RWPE1 (cell line): ENCODE measurements around the gene PRR33.
"Not testable (repeated sequence)": the region's sequence is repeated elsewhere in the genome, so short reads cannot be mapped to it uniquely, and the experiment has no call there.

Experiments used
- CTCF ChIA-PET: fragments of 350-600 bp; sonication (Branson Sonifier 250); formaldehyde crosslinking; extraction: SDS; loops from one replicate; lab custom pipeline; 2021; lab: Yijun Ruan, JAX
- POLR2A ChIA-PET: fragments of 400-600 bp; formaldehyde crosslinking; extraction: SDS; loops from one replicate; lab custom pipeline; 2020; ENCODE audit warnings: antibody characterized with exemption; ENCODE audit not compliant: low non-redundant PET; lab: Yijun Ruan, JAX
- DNase-seq: peaks from one replicate; pipeline ENCODE4 v3.0.0; 2012; ENCODE audit warnings: low spot score
- H3K27ac ChIP-seq: fragments of 450-650 bp; 2 replicates; pipeline ENCODE4 v1.5.1; 2017
- TF ChIP-seq, protein P1 (sequence below): fragments of 450-650 bp; conservative IDR thresholded peaks from 2 replicates; pipeline ENCODE4 v1.5.1; 2017; ENCODE audit warnings: low read depth, mild to moderate bottlenecking

PRR33 gene

GRCh38 chr11:1879941-1880720, 11.6 kb downstream of the PRR33 start:
- H3K27ac ChIP-seq: peak overlapping the region; percentile 100
- POLR2A ChIA-PET: no interaction called here
- TF ChIP-seq, protein P1, sequence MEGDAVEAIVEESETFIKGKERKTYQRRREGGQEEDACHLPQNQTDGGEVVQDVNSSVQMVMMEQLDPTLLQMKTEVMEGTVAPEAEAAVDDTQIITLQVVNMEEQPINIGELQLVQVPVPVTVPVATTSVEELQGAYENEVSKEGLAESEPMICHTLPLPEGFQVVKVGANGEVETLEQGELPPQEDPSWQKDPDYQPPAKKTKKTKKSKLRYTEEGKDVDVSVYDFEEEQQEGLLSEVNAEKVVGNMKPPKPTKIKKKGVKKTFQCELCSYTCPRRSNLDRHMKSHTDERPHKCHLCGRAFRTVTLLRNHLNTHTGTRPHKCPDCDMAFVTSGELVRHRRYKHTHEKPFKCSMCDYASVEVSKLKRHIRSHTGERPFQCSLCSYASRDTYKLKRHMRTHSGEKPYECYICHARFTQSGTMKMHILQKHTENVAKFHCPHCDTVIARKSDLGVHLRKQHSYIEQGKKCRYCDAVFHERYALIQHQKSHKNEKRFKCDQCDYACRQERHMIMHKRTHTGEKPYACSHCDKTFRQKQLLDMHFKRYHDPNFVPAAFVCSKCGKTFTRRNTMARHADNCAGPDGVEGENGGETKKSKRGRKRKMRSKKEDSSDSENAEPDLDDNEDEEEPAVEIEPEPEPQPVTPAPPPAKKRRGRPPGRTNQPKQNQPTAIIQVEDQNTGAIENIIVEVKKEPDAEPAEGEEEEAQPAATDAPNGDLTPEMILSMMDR: no peak
- DNase-seq: no peak
- CTCF ChIA-PET: interaction anchor here (0.7 kb wide), 1 partner anchor 118 kb away, joined by 4 read pairs; no protein-coding TSS in a partner anchor

DNA sequence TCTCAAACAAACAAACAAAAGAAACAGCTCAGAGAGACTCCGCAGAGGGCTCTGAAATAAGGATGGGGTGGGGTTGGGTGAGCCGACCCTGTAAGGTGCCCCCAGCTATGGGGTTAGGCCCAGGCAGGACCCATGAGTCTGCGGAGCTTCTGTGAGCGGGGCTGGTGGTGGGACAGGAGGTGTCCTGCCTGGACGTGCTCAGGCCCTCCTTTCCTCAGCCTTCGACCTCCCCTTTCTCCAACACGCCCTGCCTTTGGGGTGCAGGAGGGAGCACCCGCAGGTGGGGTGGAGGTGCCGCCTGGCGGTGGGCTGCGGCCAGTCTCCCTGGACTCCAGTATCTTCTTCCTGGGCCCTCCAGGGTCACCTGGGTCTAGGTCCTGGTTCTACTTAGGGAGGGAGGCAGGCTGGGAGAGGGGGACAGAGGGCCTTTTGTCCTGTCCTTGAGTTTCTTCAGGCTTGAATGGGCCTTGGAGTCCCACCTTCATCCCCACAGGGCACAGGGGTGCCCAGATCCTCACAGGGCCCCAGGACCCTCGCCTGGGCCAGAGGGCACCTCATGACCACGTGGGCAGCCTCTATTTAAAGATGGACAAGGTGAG, 12.3 kb downstream of the PRR33 start:
- DNase-seq: no peak
- peak overlapping the region; percentile 100 for H3K27ac ChIP-seq
- ChIA-PET CTCF (interaction anchor here (0.7 kb wide), 1 partner anchor 119 kb away, joined by 4 read pairs; no protein-coding TSS in a partner anchor), POLR2A (no interaction called here)
- TF ChIP-seq, protein P1: no peak

GRCh38 chr11:1878137-1879031, 13.3 kb downstream of the PRR33 start:
- ChIA-PET CTCF (interaction anchor here (3.4 kb wide), 1 partner anchor 185 kb away, joined by 27 read pairs; no protein-coding TSS in a partner anchor), POLR2A (no interaction called here)

DNA sequence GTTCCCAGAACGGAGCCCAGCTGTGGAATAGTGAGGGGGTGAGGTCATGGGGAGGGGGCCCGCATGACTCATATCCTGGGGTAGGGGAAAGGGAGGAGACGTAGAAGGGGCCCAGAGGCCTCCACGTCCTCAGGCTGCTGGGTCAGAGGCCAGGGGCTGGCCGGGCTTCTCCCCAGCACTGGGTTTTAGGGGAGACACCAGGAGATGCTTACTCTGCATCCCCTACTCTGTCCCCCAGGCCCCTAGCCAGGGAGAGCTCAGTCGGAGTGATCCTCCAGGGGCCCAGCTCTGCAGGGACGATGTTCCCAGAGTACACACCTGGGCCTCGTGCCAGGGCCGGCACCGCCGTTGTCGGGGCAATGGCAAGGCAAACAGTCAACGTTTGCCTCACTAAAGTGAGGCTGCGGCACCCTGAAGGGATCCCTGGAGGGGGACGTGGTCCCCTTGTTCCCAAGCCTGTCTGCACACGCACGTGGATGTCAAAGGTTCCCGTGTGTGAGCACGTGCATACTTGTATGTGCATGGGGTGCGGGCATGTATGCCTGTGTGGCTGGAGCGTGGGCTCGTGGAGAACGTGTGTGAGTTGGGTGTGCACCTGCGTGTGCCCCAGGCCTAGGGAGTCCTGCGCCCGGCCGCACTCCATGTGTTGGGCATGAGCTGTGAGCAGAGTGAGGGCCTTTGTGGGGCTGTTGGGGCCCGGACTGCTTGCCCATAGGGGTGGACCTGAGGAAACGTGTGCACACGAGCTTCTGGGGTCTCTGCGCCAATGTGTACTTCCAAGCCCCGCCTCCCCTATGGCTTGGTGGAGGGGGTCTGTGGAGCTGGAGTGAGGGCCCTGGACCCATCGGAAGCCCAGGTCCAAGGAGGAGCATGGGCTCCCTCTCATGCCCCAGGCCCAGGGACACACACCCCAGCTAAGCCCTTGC, 14.2 kb downstream of the PRR33 start:
- TF ChIP-seq, protein P1: no peak
- peak overlapping the region; percentile 100 for H3K27ac ChIP-seq
- CTCF ChIA-PET: interaction anchor here (0.6 to 3.4 kb wide), 12 partner anchors 41 to 424 kb away, joined by 3 to 27 read pairs (median 4); partner anchors contain the start of gene SYT8
- peak; percentile 46 for DNase-seq
- POLR2A ChIA-PET: interaction anchor here (0.6 kb wide), 1 partner anchor 87 kb away, joined by 3 read pairs; no protein-coding TSS in a partner anchor

More at GRCh38 chr11:1878137-1879031, 13.3 kb downstream of the PRR33 start:
- TF ChIP-seq, protein P1: no peak
- no peak for DNase-seq
- H3K27ac ChIP-seq: peak overlapping the region; percentile 100

DNA sequence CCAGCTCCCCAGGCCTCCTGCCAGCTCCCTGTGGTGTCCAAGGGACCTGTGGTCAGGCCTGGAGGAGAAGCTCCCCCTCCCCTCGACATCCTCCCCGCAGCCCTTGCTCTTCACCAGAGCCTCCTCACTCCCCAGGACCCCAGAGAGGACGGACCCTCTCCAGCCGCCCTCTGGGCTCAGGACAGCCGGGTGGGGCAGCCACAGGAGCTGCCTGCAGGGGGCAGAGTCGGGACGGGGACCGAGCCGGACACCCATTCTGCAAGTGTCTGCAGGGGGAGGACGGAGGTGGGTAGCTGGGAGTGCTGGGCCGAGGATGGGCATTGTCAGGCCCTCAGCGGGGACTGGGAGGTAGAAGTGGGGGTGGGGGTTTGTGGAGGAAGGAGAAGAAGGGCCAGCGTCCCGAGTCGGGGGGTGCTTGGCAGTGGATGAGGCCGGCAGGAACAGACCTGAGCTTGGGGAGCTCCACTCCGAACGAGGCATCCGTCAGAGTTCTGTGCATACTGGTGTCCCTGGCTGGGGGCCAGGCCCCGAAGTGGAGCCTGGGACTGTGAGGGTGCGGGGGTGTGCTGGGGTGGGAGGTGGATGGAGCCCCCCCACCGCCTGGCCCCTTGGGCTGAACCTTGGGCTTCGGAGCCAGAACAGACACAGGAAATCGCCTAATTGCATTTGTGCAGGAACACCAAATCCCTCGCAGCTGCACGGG, 15.2 kb downstream of the PRR33 start:
- TF ChIP-seq, protein P1: peak; percentile 75
- peak; percentile 19 for DNase-seq
- H3K27ac ChIP-seq: peak overlapping the region; percentile 100
- CTCF ChIA-PET: interaction anchor here (0.6 to 3.4 kb wide), 20 partner anchors 13 to 423 kb away, joined by 3 to 27 read pairs (median 5); partner anchors contain the start of gene SYT8
- POLR2A ChIA-PET: interaction anchor here (0.6 to 0.9 kb wide), 2 partner anchors 42 to 320 kb away, joined by 3 to 5 read pairs; no protein-coding TSS in a partner anchor

- H3K27ac ChIP-seq: peak overlapping the region; percentile 100
- DNase-seq: not testable (repeated sequence)
- CTCF ChIA-PET: interaction anchor here (0.6 to 3.4 kb wide), 9 partner anchors 13 to 283 kb away, joined by 3 to 27 read pairs (median 5); partner anchors contain the start of gene SYT8
- POLR2A ChIA-PET: interaction anchor here (0.9 kb wide), 1 partner anchor 42 kb away, joined by 3 read pairs; no protein-coding TSS in a partner anchor
Observed at GRCh38 chr11:1875851-1876301, 15.8 kb downstream of the PRR33 start.
